RWPE2 (cell line): Measurements from ENCODE around the gene TRPC1.

Experiments
- ATAC-seq: fragments of 200-7000 bp; cut with Tn5 transposase; 3 replicates; pipeline ENCODE4 v1.9.1; 2021; ENCODE audit warnings: low read depth
- DNase-seq: peaks from one replicate; pipeline ENCODE4 v3.0.0-alpha.2; 2020; ENCODE audit warnings: low spot score
- H3K27ac ChIP-seq: fragments of 450-650 bp; 2 replicates; pipeline ENCODE4 v1.5.1; 2017; ENCODE audit warnings: mild to moderate bottlenecking; ENCODE audit not compliant: poor library complexity, severe bottlenecking
- H3K27me3 ChIP-seq: fragments of 250-450 bp; sonication (Bioruptor Pico); 2 replicates; pipeline ENCODE4 v1.5.1; 2021; ENCODE audit warnings: mild to moderate bottlenecking, moderate library complexity; ENCODE audit not compliant: insufficient read depth, poor library complexity, severe bottlenecking
- H3K36me3 ChIP-seq: fragments of 250-450 bp; sonication (Bioruptor Pico); 2 replicates; pipeline ENCODE4 v1.5.1; 2020; ENCODE audit warnings: low read depth, mild to moderate bottlenecking, moderate library complexity
- H3K4me1 ChIP-seq: fragments of 250-450 bp; sonication (Bioruptor Pico); 2 replicates; pipeline ENCODE4 v1.5.1; 2021; ENCODE audit warnings: mild to moderate bottlenecking, moderate library complexity; ENCODE audit not compliant: insufficient read depth, poor library complexity, severe bottlenecking
- H3K4me3 ChIP-seq: fragments of 250-450 bp; sonication (Bioruptor Pico); 2 replicates; pipeline ENCODE4 v1.5.1; 2021; ENCODE audit warnings: mild to moderate bottlenecking, moderate library complexity; ENCODE audit not compliant: severe bottlenecking
- H3K9me3 ChIP-seq: fragments of 250-450 bp; sonication (Bioruptor Pico); 2 replicates; pipeline ENCODE4 v1.5.1; 2021; ENCODE audit warnings: mild to moderate bottlenecking, moderate library complexity; ENCODE audit not compliant: severe bottlenecking
- CTCF ChIP-seq: fragments of 450-650 bp; IDR thresholded peaks from one replicate; pipeline ENCODE4 v1.5.1; 2017; ENCODE audit warnings: mild to moderate bottlenecking, moderate library complexity; ENCODE audit not compliant: poor library complexity, severe bottlenecking

TRPC1 gene

GRCh38 chr3:142817356-142817755 lies 93.5 kb downstream of the TRPC1 start:
- H3K36me3 ChIP-seq = no peaks in the 10 kb centered on the region
- no peak overlapping the region for H3K4me3 ChIP-seq
- H3K9me3 ChIP-seq = no peaks in the 10 kb centered on the region
- no peaks in the 10 kb centered on the region for H3K27me3 ChIP-seq
- ATAC-seq (no peak), DNase-seq (no peak)
- H3K27ac ChIP-seq = no peak overlapping the region
- no peak for TF ChIP-seq CTCF
- no peaks in the 10 kb centered on the region for H3K4me1 ChIP-seq

GRCh38 chr3:142817897-142818296 lies 94.1 kb downstream of the TRPC1 start:
- TF ChIP-seq CTCF = no peak
- Histone ChIP-seq H3K4me1 (no peaks in the 10 kb centered on the region), H3K4me3 (no peak overlapping the region), H3K9me3 (no peaks in the 10 kb centered on the region), H3K27ac (no peak overlapping the region), H3K36me3 (no peaks in the 10 kb centered on the region), H3K27me3 (no peaks in the 10 kb centered on the region)
- no peak for DNase-seq
- ATAC-seq = no peak

- Histone ChIP-seq H3K9me3 (no peaks in the 10 kb centered on the region), H3K36me3 (no peaks in the 10 kb centered on the region), H3K4me1 (no peaks in the 10 kb centered on the region), H3K27me3 (no peaks in the 10 kb centered on the region), H3K4me3 (no peak overlapping the region), H3K27ac (no peak overlapping the region)
- no peak for DNase-seq
- no peak for TF ChIP-seq CTCF
- ATAC-seq = no peak
Observed at GRCh38 chr3:142818651-142819050, 94.8 kb downstream of the TRPC1 start.

GRCh38 chr3:142819179-142819578 lies 95.3 kb downstream of the TRPC1 start:
- no peak overlapping the region for H3K4me3 ChIP-seq

More at GRCh38 chr3:142819179-142819578, 95.3 kb downstream of the TRPC1 start:
- Histone ChIP-seq H3K27ac (no peak overlapping the region), H3K27me3 (no peaks in the 10 kb centered on the region), H3K9me3 (no peaks in the 10 kb centered on the region), H3K4me1 (no peaks in the 10 kb centered on the region), H3K36me3 (no peaks in the 10 kb centered on the region)
- no peak for TF ChIP-seq CTCF
- ATAC-seq (no peak), DNase-seq (no peak)
